Breast epithelium (tissue), 4 donors: ENCODE results near the gene IMMP2L. TPM values are rescaled to one million over a fixed set of nuclear protein-coding genes. Genes with fewer than 3 reads are reported as not detected.

Experiments
- DNase-seq, 2 donors: peaks; one replicate each; pipeline ENCODE4 v3.0.0-alpha.2; 2019; ENCODE audit warnings: low spot score in 2 of 2
- H3K27ac ChIP-seq, 2 donors: fragments of 200-600 bp; sonication (generic) in 1 of 2; one replicate each; pipeline ENCODE4 v1.5.1; 2016 to 2019; ENCODE audit warnings: mild to moderate bottlenecking in 1 of 2
- H3K27me3 ChIP-seq, 2 donors: fragments of 200-600 bp; sonication (generic) in 1 of 2; one replicate each; pipeline versions ENCODE4 v1.5.1 to v1.6.0; 2017 to 2019; ENCODE audit warnings: control low read depth in 1 of 2, mild to moderate bottlenecking in 1 of 2
- H3K36me3 ChIP-seq: fragments of 200-600 bp; one replicate; pipeline ENCODE4 v1.5.1; 2019
- H3K4me1 ChIP-seq, 2 donors: fragments of 200-600 bp; sonication (generic); one replicate each; pipeline ENCODE4 v1.5.1; 2016 to 2019; ENCODE audit warnings: control low read depth in 1 of 2
- H3K4me3 ChIP-seq, 3 donors: fragments of 200-600 bp; sonication (generic); 1 replicate in 2 of 3; 2 replicates in 1 of 3; pipeline ENCODE4 v1.5.1; 2016 to 2019; ENCODE audit warnings: mild to moderate bottlenecking in 3 of 3, moderate library complexity in 2 of 3
- H3K9me3 ChIP-seq, 2 donors: fragments of 200-600 bp; sonication (generic) in 1 of 2; one replicate each; pipeline ENCODE4 v1.5.1; 2016 to 2019; ENCODE audit warnings: control low read depth in 1 of 2
- CTCF ChIP-seq, 3 donors: fragments of 450-650 bp; IDR thresholded peaks; one replicate each; pipeline ENCODE4 v1.5.1; 2016 to 2017; ENCODE audit warnings: antibody characterized with exemption in 3 of 3, mild to moderate bottlenecking in 3 of 3, moderate library complexity in 3 of 3
- POLR2A ChIP-seq: fragments of 450-650 bp; IDR thresholded peaks from one replicate; pipeline ENCODE4 v1.6.1; 2016; ENCODE audit warnings: antibody characterized with exemption, mild to moderate bottlenecking, moderate library complexity
- POLR2AphosphoS5 ChIP-seq, 3 donors: sonication (generic); formaldehyde crosslinking; IDR thresholded peaks; one replicate each; pipeline ENCODE4 v1.6.1; 2017; ENCODE audit warnings: antibody characterized with exemption in 3 of 3
- intact Hi-C: fragments of 100-400 bp; cut with DNase I; formaldehyde crosslinking; loops from one replicate; pipeline ENCODE4 v1.15.1; 2023; ENCODE audit warnings: low total_unique reads
- total RNA-seq, 3 donors: library from RNA; depleted of rRNA; stranded (reverse); fragments of >200 nt; gene quantifications; one replicate each; pipeline ENCODE4 v1.1.0, GENCODE V29; 2016

IMMP2L gene
- total RNA-seq, 3 donors from 2014 or later, result 19.8 to 39.7 (median 30.8) TPM

- Histone ChIP-seq H3K27me3 (no peaks in the 10 kb centered on the region), H3K4me3 (no peak overlapping the region), H3K27ac (no peak overlapping the region), H3K36me3 (no peaks in the 10 kb centered on the region), H3K9me3 (no peaks in the 10 kb centered on the region), H3K4me1 (no peaks in the 10 kb centered on the region)
- TF ChIP-seq CTCF (IDR thresholded peaks at IDR 0.05) (no peak), POLR2AphosphoS5 (IDR thresholded peaks at IDR 0.05) (no peak), POLR2A (no peak)
- no peak for DNase-seq
- intact Hi-C loops, result no loop called here
These were observed 478.9 kb downstream of the IMMP2L start for GRCh38 chr7:111083413-111083812.

- H3K36me3 ChIP-seq, result no peaks in the 10 kb centered on the region
- intact Hi-C loops, result no loop called here
- no peak for DNase-seq
- no peaks in the 10 kb centered on the region for H3K27me3 ChIP-seq
- H3K27ac ChIP-seq, result no peak overlapping the region
- H3K4me3 ChIP-seq, result no peak overlapping the region
- H3K9me3 ChIP-seq, result no peaks in the 10 kb centered on the region
- no peaks in the 10 kb centered on the region for H3K4me1 ChIP-seq
- TF ChIP-seq CTCF (IDR thresholded peaks at IDR 0.05), result no peak
These were observed 479.9 kb downstream of the IMMP2L start for GRCh38 chr7:111082351-111082750.

- intact Hi-C loops, result no loop called here
- Histone ChIP-seq H3K27ac (no peak overlapping the region), H3K27me3 (no peaks in the 10 kb centered on the region), H3K9me3 (no peaks in the 10 kb centered on the region), H3K4me3 (no peak overlapping the region), H3K4me1 (no peaks in the 10 kb centered on the region), H3K36me3 (no peaks in the 10 kb centered on the region)
- TF ChIP-seq CTCF (IDR thresholded peaks at IDR 0.05), result no peak
- no peak for TF ChIP-seq POLR2AphosphoS5 (IDR thresholded peaks at IDR 0.05)
- DNase-seq, result no peak
These were observed 480.6 kb downstream of the IMMP2L start for GRCh38 chr7:111081546-111082267.

- H3K36me3 ChIP-seq, result no peaks in the 10 kb centered on the region
- no peak overlapping the region for H3K27ac ChIP-seq
- no peaks in the 10 kb centered on the region for H3K27me3 ChIP-seq
- H3K9me3 ChIP-seq, result no peaks in the 10 kb centered on the region
- intact Hi-C loops, result no loop called here
- H3K4me1 ChIP-seq, result no peaks in the 10 kb centered on the region
- H3K4me3 ChIP-seq, result no peak overlapping the region
- DNase-seq, result no peak
- TF ChIP-seq CTCF (IDR thresholded peaks at IDR 0.05), result no peak
These were observed 481.7 kb downstream of the IMMP2L start for GRCh38 chr7:111080495-111081105.

GRCh38 chr7:111077001-111077400 is 485.3 kb downstream of the IMMP2L start:
- no peaks in the 10 kb centered on the region for H3K27me3 ChIP-seq
- no peak for DNase-seq
- H3K36me3 ChIP-seq, result no peaks in the 10 kb centered on the region
- H3K27ac ChIP-seq, result no peak overlapping the region
- TF ChIP-seq CTCF (IDR thresholded peaks at IDR 0.05) (no peak), POLR2A (no peak)
- H3K4me3 ChIP-seq, result no peak overlapping the region
- H3K9me3 ChIP-seq, result no peaks in the 10 kb centered on the region
- intact Hi-C loops, result no loop called here
- H3K4me1 ChIP-seq, result no peaks in the 10 kb centered on the region
